ENCODE measurements around the gene PPP2R5D.

The PPP2R5D gene

DNA sequence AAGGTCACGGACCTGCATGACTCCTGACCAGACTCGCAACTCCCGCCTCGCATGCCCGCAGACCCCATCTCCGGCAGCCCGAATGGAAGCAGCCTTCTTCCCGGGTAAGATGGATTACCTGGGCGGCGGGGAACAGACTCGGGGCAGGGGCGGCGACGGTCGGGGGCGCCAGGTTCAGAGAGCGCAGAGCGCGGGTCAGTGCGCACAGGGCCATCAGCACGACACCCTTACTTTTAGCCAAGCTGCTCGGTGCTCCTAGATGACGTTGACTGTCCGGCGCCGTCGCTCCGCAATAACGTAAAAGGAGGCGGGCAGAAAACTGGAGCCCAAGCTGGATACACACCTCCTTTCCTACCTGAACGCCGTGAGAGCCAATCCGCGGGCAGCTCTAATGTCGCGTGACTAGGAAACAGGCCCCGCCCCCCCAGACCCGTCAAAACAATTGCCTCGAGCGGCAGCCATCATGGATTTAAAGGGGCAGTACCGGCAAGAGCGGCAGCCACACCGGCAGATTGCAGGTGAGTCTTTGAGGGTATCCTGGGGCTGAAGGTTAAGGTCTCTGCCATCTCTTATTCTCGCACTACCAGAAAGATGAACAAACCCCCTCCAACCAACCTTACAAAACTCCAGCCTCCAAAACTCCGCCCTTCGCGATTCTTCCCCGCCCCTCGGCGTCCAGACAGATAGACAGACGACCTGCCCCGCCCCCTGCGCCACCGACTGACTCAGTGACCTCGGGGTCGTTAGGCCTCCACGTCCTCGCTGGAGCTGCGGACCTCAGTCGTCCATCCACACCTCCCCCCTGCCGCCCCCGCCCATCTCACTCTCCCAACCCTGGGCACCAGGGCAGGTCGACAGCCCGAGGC is 75.0 kb downstream of the PPP2R5D start, which contains the start of the genes KLC4 and MRPL2:
KLC4 (plus strand) TSS at position 464 of the 866 bp plus-strand sequence. CDS start 1,705 bp downstream, outside the sequence.
MRPL2 (minus strand) TSS at position 267 of the 866 bp plus-strand sequence; CDS start at position 214, 53 bp downstream.
- DNase-seq (ENCODE audit: low read depth) = peak; percentile 98

DNA sequence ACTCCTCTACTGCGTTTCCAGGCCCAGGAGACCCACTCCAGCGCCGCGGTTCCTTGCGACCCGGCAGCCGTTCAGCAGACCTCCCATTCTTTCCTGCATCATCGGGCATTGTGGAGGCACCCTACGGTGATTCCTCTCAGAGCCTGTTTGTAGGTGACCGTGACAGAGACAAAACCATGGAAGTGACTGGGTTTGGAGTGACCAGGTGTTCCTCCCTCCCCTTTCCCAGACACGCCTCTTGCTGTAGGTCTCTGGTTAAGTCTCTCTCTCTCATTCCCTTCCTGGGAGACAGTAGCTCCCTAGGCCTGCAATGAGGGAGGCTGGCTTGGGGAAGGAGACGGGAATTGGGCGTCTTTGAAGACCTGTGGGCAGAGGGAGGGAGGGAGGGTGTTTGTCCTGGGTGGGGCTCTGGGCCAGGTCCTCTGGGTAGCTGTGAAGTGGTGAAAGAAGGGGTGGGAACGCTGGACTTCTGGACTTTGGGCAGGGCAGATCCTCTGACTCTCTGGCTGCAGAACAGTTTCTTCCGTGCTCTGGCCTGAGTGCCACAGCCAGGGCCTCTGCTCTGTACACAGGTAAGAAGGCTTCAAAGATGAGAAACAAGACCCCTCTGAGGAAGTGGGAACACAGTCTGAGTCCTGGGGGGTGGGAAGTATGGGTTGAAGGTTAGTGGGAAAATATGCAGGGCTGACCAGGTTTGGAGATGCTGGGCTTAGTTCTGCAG is 75.8 kb downstream of the PPP2R5D start:
- DNase-seq (ENCODE audit: low read depth) = no peak

DNA sequence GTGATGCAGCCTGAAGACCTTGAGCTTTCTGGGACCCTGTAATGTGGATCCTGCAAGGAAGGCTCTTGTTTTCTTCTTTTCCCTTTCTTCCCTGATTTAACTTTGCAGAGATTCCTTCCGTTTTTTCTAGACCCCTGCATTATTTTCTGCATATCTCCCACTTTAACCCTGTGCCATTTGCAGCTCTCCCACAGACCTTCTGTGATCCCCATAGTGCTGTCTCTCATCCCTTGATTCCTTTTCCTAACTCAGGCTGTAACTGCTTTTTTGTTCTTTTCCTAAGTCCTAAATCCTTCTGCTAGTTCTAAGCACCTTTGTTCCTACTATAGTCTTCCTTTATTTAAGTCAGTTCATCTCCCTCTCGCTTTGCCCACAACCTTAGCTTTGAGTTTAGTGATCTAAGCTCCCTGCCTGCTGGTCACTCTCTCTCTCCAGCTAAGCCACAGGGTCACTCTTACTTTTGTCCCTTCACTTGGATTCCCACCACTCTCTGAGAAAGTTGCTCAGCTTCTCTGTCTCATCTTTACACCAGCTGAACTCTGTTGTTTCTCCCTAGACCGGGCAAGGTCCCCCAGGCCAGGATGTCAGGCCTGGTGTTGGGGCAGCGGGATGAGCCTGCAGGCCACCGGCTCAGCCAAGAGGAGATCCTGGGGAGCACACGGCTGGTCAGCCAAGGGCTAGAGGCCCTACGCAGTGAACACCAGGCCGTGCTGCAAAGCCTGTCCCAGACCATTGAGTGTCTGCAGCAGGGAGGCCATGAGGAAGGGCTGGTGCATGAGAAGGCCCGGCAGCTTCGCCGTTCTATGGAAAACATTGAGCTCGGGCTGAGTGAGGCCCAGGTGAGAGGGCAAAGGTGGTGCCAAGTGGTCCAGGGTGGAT is 76.6 kb downstream of the PPP2R5D start:
- DNase-seq (ENCODE audit: low read depth) = no peak

DNA sequence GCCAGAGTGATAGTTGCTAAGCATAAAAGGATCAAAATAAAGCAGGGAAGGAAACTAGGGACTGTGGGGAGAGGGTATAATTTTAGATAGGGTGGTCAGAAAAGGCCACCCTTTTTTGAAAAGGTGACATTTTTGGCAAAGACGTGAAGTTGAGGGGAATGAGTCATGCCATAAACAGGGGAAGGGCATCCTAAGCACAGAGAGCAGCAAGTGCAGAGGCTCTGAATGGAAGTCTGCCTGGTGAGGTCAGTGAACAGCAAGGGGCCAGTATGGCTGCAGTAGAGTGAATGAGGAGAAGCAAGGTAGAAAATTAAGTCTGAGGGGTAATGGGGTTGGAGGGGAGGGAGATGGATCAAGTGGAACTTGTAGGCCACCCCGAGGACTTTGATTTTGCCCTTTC is 77.5 kb downstream of the PPP2R5D start:
- DNase-seq (ENCODE audit: low read depth) = no peak
